NCI-H146 treated with DMSO at 0.1 percent for 48 hours (cell line): ENCODE results near the gene GNB1.

Source experiments
- DNase-seq: peaks from one replicate; lab custom pipeline; 2025; ENCODE audit not compliant: unreplicated experiment; lab: John Stamatoyannopoulos, UW

Gene GNB1

DNA sequence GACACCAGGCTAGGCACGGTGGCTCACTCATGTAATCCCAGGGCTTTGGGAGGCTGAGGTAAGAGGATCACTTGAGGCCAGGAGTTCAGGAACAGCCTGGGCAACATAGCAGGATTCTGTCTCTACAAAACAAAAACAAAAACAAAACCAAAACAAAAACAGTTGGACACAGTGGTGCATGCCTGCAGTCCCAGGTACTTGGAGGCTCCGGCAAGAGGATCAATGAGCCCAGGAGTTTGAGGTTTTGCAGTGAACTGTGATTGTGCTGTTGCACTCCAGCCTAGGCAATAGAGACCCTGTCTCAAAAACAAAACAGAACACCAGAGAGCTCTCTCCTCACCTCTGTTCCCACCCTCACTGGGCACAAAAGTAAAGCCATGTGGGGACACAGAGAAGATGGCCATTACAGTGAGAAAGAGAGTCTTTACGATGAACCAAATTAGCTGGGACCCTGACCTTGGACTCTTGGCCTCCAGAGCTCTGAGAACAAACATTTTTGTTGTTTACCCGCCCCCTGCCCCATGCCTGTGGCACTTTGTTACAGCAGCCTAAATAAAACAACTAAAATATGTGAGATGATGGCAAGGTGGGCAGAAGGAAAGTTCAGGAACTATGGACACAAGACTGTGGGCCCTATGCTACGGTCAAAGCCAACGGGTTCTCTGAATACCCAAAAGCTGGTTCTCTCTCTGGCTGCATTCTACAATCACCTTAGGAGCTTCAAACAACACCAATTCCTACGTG is 122.5 kb downstream of the GNB1 start:
- DNase-seq = no peak

DNA sequence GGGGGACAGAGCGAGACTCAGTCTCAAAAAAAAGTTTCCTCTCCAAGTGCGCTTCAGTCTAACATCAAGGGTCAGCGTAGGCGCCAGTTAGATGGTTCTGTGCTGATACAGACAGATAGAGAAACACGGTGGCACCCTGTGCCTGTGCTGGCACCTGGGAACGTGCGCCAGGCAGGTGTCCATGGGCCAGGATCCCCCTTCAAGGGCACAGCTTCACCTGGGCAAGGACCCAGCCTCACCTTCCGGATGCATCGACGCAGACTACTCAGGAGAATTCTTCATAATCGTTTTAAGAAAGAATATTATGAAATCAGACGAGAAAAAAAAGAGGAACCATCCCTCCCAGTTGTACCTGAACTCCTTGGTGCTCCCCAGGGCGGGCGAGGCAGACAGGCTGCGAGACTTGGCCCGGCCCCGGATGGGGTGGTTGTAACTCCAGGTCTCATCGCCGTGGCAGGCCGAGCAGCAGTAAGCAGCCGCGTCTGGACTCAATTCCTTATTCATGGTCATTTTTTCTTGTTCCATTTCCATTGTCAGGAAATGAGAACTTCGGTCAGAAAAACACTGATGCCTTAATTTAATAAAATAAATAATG is 125.9 kb downstream of the GNB1 start:
- no peak for DNase-seq

DNA sequence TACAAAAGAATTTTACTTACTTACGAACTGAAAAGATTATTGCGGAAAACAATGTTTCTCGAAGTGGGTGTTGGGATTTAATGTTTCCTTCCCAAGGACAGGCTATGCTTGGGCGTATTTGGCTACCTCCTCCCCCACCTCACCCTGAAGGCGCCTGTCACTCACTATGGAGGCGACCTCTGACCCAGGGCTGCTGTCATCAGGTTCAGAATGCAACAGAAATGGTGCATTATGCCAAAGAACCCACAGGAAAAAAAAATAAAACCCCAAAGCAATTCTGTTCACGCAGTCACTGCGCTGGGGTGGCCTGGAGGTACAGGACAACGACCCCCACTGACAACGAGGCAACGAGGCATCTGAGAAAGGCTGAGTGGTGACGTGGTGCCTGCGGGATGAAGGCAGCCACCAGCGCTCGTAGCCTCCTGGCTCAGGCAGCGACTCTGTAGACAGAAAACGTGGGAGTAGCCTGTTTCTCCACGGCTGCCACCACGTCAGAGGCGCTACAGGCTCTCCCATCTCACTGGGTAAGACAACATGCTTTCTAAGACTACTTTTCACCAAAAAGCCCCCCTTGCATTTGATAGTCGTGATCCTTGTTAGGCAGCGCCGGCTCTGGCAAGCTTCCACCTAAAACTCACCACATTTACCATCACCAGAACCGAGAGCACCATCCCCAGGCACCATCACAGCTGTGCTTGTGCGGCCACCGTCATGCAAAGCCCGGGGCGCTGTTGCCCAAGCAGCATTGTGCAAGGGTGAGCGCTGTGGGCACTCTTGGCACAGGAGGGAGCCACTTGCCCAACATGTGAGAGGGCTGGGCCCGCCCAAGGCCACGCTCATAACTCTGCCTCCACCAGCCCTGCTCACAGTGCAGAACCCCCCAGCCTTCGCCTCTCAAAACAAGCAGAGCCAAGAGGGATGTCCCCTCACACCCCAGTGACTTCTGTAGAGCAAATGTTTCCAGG is 126.9 kb downstream of the GNB1 start:
- no peak for DNase-seq

DNA sequence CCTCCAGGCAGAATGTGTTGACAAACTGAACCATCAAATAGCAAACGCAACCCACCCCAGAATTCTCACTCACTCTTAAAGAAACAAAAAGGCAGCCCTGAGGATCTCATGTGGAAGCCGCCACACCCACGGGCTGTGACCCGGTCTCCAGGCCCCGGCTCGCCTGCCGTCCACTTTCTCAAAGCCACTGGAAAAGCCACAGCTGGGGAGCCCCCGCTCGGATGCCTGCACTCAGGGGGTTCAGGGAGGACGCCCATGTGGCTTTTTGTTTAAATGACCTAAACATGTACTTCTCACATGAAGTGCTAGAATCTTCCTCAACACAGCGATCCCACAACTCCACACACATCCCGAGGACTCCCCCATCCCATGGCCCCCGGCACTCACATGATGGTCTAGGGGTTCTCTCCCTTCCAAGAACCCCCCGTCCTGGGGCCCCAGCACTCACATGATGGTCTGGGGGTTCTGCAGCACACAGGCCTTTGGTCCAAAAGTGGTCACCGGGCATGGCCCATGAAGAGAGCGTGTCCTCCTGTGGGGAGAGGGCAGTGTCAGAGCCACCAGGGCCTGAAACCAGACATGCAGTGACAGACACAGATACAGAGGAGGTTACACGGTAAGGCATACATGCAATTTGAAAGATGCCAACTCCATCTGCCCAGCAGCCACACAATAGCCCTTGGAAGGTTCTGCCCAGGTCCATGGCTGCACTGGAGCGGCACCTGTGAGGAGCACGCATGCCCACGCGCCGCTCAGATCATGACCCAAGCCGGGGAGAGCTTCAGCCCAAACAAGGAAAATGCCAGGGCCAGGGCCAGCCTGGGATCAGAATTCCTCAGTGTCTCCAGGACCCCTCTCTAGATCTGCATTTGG is 129.1 kb downstream of the GNB1 start:
- DNase-seq = no peak

DNA sequence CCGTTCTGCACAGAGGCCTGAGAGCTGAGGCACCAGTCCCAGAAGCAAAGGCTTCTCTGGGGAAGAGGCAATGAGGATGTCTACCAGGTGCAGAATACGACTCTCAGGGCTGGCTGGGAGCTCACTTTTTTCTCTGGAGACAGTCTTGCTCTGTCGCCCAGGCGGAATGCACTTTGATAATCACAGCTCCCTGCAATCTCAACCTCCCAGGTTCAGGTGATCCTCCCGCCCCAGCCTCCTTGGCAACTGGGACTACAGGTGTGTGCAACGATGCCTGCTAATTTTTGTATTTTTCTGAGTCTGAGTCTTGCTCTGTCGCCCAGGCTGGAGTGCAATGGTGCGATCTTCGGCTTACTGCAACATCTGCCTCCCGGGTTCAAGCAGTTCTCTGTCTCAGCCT is 130.2 kb downstream of the GNB1 start:
- no peak for DNase-seq

DNA sequence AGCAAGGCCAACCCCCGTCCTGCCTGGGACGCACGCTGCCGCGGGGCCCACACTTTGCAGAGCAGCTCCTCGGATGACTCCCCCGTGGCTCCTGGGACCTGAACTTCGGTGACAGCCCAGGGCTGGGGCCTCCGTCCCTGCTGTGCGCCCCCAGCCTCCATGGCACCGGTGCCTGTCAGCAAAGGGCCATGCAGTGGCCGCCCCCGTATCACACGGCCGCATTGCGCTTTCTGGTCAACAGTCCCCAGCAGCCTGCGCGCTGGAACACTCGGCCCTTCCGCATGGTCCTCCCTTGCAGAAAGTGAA is 130.6 kb downstream of the GNB1 start:
- no peak for DNase-seq

DNA sequence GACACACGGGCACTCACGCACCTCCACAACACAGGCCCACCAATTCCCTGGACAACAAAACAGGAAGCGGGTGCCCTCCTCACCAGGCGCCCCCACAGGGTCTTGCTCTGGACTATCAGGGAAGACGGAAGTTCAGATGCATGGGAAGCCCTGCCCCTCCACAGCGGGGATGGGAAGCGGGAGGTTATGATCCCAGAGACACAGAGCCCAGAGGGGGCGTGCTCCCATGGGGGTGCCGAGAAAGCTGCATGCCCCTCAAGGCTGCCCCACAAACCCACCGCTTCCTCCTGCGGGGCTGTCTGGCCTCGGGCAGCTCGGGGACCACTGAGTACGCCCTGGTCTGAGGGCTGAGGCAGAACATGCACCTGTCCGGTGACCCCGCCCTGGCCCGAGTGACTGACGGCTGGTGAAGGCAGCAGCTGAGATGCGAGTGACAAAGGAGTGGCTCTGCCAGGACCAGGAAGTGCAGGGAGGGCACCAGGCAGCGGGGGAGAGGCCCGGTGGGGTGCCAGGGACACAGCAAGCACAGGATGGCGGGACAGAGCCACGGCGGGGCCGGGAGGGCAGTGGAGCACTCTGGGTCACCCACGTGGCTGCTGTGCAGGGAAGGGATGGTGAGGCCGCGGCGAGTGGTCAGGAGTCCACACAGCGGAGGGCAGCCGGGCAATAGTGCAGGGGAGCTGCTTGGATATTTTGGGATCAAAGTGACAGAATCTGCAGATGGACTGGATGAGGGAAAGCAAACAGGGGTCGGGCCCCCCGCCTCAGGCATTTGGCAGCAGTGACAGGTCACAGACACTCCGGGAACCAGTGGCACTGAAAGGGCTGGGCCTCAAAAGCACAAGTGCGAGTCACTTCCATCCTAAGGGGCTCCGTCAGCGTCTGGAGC is 131.2 kb downstream of the GNB1 start:
- DNase-seq = no peak

DNA sequence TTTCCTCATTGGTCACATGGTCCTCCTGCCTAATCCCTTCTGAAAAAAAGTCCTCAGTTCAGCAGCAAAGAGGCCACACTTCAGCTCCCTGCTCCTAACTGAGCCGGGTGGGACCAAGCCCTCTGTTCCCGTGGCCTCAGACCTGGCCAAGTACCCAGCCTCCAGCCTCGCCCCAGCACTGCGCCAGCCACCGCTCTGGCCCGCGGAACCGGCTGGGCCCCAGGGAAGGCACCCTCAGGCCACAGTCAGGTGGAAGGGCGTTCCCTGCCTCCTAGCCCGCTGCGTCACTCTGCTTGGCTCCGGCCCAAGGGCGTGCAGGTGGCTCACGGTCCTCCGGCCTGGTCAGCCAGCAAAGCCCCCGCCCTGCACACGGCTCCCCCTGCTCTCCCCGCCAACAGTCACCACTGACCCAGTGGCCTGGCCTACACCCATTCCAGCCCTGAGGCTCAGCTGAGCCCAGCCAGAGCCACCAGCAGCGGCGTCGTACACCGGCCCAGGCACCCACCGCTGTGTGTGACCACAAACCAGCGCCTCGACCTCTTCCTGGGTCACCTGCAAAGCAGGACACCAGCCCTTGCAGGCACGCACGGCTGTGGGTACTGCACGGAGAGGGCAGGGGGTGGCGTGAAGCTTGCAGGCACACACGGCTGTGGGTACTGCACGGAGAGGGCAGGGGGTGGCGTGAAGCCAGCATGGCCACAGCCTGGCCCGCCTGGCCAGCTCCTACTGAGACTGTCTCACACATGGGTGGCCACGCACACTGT is 132.0 kb downstream of the GNB1 start:
- DNase-seq = no peak

DNA sequence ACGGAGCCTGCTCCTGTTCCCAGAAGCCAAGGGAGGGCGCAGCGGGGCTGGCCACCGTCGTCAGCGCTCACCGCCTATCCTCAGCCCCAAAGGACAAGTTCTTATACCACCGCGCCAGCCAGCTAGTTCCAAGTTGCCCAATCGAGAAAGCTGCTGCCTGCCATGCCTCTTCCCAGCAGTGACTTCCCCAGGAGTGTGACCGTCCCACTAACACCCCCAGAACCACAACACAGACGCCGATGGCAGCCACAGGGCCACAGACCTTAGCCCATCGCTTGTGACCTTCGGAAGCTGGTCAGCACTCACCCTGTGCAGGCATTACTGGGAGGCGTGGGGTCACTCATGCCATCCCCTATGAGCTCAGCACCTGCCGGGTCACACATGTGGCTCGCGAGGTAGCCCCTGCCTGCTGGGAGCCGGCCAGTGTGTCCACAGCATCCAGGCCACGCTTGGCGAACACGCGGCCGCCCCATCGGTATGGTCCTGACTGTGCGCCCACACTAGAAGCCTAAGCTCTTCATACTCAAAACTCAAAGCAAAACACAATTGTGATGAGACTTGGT is 132.7 kb downstream of the GNB1 start:
- no peak for DNase-seq

DNA sequence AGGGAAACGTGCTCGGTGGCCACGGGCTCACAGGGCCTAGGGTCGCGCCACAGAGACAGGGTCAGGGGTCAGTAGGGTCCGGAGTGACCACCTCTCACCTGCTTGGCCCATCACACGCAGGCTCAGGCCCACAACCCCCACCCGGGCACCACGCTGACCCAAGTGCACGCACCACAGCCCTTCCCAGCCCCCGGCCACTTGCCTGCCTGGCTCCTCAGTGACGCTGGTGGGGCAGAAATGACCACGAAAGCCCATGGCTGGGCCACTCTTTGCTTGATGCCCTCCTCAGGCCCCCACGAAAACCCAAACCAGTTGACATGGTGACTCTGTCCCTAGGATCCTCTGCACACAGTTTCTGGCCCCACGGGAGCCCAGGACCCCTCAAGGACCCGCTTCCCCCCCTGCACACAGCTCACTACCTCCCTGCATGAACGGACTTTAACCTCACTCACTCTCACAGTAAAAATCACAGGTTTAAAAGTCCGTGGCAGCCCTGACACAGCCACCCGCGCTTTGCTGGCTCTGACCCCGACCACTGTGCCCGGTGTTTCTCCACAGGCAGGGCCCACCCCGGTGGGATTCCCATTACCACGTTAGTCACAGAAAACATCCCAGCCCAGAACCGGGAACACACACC is 133.3 kb downstream of the GNB1 start:
- DNase-seq = no peak

DNA sequence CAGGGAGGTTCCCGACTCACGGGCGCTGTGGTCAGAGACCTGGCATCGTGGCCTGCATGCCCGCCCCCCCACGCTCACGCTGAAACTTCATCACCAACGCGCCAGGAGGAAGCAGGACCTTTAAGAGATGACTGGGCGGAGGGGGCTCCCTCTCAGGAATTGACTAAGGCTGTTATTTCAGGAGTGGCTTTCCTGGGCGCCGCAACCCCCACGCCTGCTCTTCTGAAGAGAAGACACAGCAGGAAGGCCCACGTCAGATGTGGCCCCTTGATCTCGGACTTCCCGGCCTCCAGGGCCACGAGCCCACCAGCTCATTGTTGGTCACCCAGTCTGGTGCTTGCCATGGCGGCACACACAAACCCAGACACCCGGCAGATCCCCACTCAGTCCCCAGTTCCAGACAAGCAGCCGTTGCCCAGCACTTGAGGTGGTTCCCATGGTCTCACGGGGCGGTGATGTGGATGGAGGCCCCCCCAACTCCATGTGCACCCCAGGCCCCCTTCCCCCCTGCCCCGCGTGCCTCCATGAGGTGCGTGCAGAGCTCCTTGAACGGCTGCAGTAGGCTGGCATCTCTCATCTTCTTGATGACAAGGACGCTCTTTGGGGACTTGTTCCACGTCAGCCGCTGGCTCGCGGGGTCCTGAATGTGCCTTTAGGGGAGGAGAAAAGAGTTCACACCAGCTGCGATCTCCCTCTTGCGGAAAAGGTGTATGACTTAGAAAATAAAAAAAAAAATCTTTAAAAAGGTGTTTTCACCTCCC is 134.0 kb downstream of the GNB1 start:
- DNase-seq = no peak

DNA sequence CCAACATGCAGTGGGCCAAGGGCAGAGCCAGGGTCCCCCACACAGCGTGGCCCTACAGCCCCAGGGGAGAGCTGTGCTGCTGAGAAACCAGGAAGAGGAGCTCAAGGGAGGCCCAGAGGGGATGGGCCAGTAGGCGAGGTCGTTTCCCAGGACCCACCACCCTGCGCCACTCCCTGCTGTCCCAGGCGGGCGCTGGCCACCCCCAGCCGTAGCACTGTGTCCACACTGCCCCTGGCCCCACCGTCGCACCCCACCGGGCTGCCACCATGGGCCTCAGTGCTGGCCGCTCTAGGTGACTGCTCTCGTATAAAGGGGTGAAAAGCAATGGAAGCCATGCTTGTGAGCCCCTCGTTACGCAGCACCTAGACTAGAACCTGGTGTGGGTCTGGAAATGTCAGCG is 135.0 kb downstream of the GNB1 start:
- no peak for DNase-seq

DNA sequence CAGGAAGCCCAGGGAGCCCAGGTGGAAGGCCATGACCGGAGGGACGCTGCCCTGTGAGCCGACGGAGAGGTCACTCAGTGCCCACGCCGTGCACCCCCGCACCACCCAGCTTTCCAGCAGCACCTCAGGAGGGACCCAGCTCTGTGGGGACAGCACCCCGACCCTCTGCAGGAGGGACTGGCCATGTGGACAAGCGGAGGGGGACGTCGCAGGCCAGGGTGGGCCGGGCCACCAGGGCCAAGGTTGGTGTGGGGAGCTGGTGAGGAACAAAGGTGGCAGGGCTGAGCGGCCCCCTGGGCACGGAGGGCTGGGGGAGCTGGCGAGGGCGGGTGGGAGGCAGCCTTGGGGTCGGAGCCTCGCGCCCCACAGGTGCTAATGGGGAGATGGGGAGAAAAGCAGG is 135.5 kb downstream of the GNB1 start:
- DNase-seq = no peak

DNA sequence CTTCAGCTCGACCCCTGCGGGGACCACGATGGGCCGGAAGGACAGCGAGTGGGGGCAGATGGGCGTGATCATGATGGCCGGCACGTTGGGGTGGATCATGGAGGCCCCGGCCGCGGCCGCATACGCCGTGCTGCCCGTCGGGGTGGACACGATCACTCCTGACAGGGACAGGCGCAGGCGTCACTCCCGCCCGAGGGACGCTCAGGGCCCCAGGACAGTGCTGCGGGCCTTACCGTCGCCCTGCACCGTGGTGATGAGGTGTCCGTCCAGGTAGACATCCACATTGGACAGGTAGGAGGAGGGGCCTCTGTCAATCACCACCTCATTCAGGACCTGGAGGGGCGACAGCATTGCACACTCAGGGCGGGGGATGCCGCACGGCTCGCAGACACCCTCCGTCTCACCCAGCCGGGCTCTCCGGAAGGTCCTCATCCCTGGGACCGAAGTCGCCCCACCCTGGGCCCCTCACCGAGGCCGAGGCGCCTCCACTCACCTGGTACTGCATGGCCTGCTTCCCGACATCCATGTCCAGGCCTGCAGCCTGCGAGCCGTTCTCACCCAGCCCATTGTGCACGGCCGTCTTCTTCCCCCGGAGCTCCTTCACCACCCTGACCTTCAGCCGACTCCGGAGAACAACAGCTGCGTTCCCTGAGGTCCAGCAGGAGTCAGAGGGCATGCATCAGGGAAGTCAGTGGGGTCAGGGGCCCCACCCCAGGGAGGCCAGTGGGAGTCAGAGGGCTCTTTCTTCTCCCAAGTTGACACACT is 136.7 kb downstream of the GNB1 start:
- no peak for DNase-seq

DNA sequence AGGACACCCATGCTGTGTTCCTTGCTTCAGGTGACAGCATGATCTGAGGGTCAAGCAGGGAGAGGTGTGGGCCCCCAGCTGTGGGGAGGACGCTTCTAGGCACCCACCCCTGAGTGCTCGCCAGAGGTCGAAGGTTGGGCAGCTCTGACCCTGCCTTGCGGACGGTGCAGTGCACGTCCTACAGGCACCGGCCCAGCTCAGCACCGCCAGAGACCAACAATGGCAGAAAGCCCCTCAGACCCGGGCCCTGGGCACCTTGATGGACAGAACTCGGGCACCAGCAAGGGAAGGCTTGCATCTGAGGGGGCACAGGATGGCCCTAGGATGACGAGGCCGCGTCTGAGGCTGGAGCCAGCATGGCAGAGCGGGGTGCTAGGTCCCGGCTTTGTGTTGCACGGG is 137.3 kb downstream of the GNB1 start:
- no peak for DNase-seq

DNA sequence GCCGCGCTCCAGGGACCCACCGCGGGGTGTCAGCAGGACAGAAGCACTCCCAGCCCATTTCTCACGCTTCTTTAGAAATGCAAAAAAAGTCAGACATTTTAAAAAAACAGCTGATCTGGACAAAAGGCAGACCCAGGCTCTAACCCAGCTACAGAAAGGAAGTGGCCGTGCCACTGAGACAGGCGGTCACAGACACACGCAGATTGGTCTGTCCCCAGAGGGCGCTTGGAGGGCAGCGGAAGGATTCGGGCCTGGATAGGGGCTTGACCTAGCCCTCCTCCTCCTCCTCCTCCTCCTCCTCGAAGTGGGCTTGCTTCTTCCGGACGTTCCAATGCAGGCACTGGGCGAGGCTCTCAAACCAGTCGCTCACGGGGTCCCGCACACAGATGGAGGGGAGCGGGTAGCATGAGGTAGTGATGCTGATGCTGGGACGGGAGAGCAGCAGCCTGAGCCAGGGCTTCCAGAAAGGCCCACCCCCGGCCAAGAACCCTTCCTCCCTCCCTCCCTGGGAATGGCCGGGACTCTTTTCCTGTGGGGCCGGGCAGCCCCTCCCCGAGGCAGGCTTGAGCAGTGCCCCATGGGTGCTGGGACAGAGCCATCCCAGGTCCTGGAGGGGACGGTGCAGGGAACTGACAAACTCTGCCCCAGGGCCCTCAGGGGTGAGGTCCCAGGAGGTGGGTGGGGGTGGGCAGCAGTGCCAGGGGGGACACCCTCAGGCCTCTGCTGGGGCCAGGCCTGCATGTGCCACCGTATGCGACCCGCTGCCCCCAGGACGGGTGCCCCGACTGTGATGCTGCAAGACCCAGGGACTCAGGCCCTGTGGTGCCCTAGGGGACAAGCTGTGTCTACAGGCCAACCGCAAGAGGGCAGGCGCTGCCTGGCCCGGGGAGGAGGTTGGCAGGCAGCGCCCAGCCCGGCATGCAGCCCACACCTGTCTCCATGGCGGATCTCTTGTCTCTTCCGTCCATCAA is 138.0 kb downstream of the GNB1 start:
- no peak for DNase-seq
